Fibroblast of the conjunctiva (primary cell): ENCODE measurements around the gene SLC43A3.

Experiments used
- DNase-seq: peaks from one replicate; pipeline ENCODE4 v3.0.0-alpha.2; 2010; ENCODE audit warnings: low read depth

The SLC43A3 gene

DNA sequence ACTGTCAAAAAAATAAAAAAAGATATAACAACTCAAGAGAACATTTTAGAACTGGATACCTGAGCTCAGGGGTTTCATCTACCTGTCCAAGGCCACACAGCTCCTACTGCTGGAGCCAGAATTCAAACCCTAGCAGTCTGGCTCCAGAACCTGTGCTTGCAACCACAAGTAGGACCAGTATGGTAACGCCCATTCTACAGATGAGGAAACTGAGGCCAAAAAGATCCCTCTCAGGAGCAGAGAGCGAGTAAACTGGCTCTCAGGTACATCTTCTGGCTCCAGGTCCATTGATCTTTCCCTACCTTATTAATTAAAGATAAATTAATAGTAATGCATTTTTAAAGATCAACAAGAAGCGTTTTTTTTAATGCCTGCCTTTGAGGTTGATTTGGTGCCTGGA lies 69.6 kb downstream of the SLC43A3 start:
- DNase-seq, result no peak
